ENCODE results near the gene H1-8. TPM values are rescaled to one million over a fixed set of nuclear protein-coding genes. Genes with fewer than 3 reads are reported as not detected.

The H1-8 gene
- total RNA-seq, 4 donors from 2014 or later, result not detected

- no peak for TF ChIP-seq CTCF (IDR thresholded peaks at IDR 0.05; ENCODE audit: low read depth)
These were observed 13.4 kb upstream of the H1-8 start for GRCh38 chr3:129529436-129530210.

DNA sequence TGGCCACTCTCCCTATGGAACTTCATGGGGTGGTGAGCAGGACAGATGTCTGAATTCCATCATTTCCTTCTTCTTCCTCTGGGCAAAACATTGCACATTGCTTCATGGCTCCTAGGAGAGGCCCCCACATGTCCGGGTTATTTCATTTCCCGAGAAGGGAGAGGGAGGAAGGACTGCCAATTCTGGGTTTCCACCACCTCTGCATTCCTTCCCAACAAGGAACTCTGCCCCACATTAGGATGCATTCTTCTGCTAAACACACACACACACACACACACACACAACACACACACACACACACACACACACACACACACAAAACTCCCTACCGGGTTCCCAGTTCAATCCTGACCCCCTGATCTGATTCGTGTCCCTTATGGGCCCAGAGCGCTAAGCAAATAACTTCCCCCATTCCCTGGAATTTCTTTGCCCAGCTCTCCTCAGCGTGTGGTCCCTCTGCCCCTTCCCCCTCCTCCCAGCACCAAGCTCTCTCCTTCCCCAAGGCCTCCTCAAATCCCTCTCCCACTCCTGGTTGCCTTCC, 12.7 kb upstream of the H1-8 start:
- no peak for TF ChIP-seq CTCF (IDR thresholded peaks at IDR 0.05; ENCODE audit: low read depth)

DNA sequence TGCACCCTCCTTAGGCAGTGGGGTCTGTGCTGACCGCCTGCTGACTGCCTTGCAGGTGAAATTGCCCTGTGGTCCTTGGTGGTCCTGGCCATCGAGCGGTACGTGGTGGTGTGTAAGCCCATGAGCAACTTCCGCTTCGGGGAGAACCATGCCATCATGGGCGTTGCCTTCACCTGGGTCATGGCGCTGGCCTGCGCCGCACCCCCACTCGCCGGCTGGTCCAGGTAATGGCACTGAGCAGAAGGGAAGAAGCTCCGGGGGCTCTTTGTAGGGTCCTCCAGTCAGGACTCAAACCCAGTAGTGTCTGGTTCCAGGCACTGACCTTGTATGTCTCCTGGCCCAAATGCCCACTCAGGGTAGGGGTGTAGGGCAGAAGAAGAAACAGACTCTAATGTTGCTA, 12.2 kb upstream of the H1-8 start:
- no peak for TF ChIP-seq CTCF (IDR thresholded peaks at IDR 0.05; ENCODE audit: low read depth)

- no peak for TF ChIP-seq CTCF (IDR thresholded peaks at IDR 0.05; ENCODE audit: low read depth)
These were observed 11.3 kb upstream of the H1-8 start for GRCh38 chr3:129531699-129532098.

DNA sequence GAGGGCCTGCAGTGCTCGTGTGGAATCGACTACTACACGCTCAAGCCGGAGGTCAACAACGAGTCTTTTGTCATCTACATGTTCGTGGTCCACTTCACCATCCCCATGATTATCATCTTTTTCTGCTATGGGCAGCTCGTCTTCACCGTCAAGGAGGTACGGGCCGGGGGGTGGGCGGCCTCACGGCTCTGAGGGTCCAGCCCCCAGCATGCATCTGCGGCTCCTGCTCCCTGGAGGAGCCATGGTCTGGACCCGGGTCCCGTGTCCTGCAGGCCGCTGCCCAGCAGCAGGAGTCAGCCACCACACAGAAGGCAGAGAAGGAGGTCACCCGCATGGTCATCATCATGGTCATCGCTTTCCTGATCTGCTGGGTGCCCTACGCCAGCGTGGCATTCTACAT, 10.7 kb upstream of the H1-8 start:
- TF ChIP-seq CTCF (IDR thresholded peaks at IDR 0.05; ENCODE audit: low read depth), result no peak

GRCh38 chr3:129533406-129533805, 9.6 kb upstream of the H1-8 start:
- TF ChIP-seq CTCF (IDR thresholded peaks at IDR 0.05; ENCODE audit: low read depth), result no peak

- TF ChIP-seq CTCF (IDR thresholded peaks at IDR 0.05; ENCODE audit: low read depth), result no peak
These were observed 8.4 kb upstream of the H1-8 start for GRCh38 chr3:129534428-129535027.
